GM10248 (cell line): Measurements from ENCODE around the gene EQTN.

Experiments
- CTCF ChIA-PET: fragments of 300-600 bp; sonication (Branson Sonifier 250); formaldehyde crosslinking; extraction: SDS; loops from one replicate; lab custom pipeline; 2021; ENCODE audit warnings: antibody characterized with exemption; lab: Yijun Ruan, JAX
- POLR2A ChIA-PET: fragments of 350-650 bp; sonication (Branson Sonifier 250); formaldehyde crosslinking; extraction: SDS; loops from one replicate; lab custom pipeline; 2020; ENCODE audit warnings: antibody characterized with exemption; lab: Yijun Ruan, JAX
- DNase-seq: peaks from one replicate; pipeline ENCODE4 v3.0.0; 2012; ENCODE audit errors: extremely low spot score
- CTCF ChIP-seq: IDR thresholded peaks from 2 replicates; pipeline ENCODE4 v1.5.1; 2012; ENCODE audit warnings: mild to moderate bottlenecking, low read depth; ENCODE audit errors: extremely low read depth, missing control alignments, control extremely low read depth

The EQTN gene

GRCh38 chr9:27308691-27309390, 11.9 kb upstream of the EQTN start:
- POLR2A ChIA-PET: no interaction called here
- CTCF ChIA-PET: interaction anchor here (1.5 to 1.8 kb wide), 2 partner anchors 9 to 52 kb away, joined by 4 to 5 read pairs; no protein-coding TSS in a partner anchor
- TF ChIP-seq CTCF: no peak
- DNase-seq: no peak

DNA sequence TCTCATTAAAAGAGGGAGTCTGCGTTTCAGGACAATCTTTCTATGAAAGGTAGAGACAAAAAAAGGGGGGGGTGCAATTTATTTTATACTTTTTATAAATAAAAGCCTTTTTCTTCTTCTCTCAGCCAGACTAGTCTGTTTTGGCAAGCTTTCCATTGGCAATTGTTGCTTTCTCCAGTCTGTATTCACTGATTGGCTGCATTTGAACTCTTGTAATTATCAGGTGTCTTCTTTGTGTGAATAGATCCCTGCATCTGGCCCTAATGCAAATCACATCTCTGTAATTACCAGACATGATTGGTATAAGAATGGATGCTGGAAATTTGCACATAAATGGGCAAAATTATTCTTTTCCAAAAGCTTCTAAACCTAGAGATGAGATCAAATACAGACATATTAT, 7.6 kb upstream of the EQTN start:
- ChIA-PET POLR2A (no interaction called here), CTCF (interaction anchor here (0.7 to 2.2 kb wide), 3 partner anchors 10 to 769 kb away, joined by 3 to 8 read pairs (median 3); partner anchors contain the start of gene MOB3B)
- DNase-seq: no peak
- TF ChIP-seq CTCF: no peak

GRCh38 chr9:27303219-27303618, 6.3 kb upstream of the EQTN start:
- ChIA-PET POLR2A (no interaction called here), CTCF (no interaction called here)

GRCh38 chr9:27293996-27294395, 3.0 kb downstream of the EQTN start:
- ChIA-PET POLR2A (no interaction called here), CTCF (interaction anchor here (2.2 kb wide), 1 partner anchor 11 kb away, joined by 8 read pairs; no protein-coding TSS in a partner anchor)
- TF ChIP-seq CTCF: no peak
- DNase-seq: no peak

More at GRCh38 chr9:27303219-27303618, 6.3 kb upstream of the EQTN start:
- no peak for DNase-seq
- no peak for TF ChIP-seq CTCF

DNA sequence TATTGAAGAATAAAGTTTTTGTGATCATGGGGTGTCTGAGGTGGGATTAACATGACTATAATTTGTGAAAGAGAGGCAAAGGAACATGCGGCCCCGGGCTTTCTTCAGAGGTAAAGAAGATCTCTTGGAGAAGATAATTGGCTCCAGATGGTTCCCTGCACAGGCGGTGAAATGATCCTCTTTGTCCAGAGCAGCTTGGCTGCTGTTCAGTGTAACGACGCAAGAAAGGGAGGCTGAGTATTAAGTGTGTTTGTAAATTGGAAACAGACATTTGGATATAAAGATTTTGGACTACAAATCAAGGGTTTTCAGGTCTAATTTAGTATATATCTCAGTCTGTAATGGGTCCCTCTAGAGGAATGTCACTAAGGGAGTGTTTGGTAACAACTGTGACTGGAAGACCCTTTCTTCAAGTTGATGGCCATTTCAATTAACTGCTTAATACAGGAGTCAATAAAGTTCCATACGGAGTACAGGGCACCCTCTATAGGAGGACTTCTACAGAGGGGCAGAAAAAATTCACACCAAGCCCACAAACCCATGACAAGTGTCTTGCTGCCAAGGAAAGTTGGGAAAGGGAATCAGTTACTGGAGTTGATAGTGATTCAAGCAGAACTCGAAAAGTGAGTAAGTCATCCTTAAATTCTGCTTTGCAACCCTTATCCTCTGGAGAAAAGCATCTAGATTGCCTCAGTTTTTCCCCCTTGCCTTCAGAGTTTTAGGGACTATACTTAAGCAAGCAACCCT, 4.1 kb downstream of the EQTN start:
- ChIA-PET CTCF (no interaction called here), POLR2A (no interaction called here)
- DNase-seq: no peak
- no peak for TF ChIP-seq CTCF

DNA sequence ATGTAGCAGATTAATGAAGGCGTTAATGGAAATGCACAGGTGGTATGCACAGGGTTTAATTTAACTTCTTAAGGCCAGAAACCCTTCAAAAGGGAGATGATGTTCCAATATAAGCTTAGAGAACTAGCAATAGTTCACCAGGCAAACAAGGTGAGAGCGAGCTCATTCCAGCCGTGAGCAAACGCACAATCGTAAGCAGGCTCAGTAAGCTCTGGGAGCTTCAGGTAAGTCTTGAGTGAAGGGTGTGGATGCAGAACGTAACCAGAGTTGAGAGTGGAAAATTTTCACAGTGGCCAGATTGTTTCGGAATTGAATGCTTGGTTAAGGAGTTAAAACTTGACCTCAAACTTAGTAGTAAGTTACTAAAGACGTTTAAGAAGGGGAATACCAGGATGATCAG, 5.7 kb downstream of the EQTN start:
- DNase-seq: no peak
- ChIA-PET CTCF (interaction anchor here (0.9 to 1.0 kb wide), 2 partner anchors 9 to 10 kb away, joined by 3 read pairs; no protein-coding TSS in a partner anchor), POLR2A (no interaction called here)
- no peak for TF ChIP-seq CTCF
